PC-3 (cell line): ENCODE results near the gene KIF25. TPM values are rescaled to one million over a fixed set of nuclear protein-coding genes. Genes with fewer than 3 reads are reported as not detected.

Experiments used
- ATAC-seq: fragments of 200-7000 bp; cut with Tn5 transposase; 2 replicates; pipeline ENCODE4 v1.9.1; 2020; ENCODE audit warnings: mild to moderate bottlenecking, moderate library complexity
- BruUV-seq: library from RNA; stranded (reverse); fragments of 400-500 nt; replicated peaks from 2 replicates; lab custom pipeline; 2021; lab: Mats Ljungman, UMichigan
- CTCF ChIA-PET: fragments of 300-600 bp; sonication (Branson Sonifier 250); formaldehyde crosslinking; loops from one replicate; lab custom pipeline; 2022; ENCODE audit warnings: antibody characterized with exemption; lab: Charles Lee
- POLR2A ChIA-PET: fragments of 300-600 bp; sonication (Branson Sonifier 250); formaldehyde crosslinking; loops from one replicate; lab custom pipeline; 2022; ENCODE audit warnings: antibody characterized with exemption; ENCODE audit not compliant: unreplicated experiment; lab: Charles Lee
- DNase-seq: peaks from one replicate; pipeline ENCODE4 v3.0.0-alpha.2; 2015
- H2AFZ ChIP-seq: fragments of 300-600 bp; sonication (generic); 2 replicates; pipeline ENCODE4 v1.6.0; 2016; ENCODE audit warnings: antibody characterized with exemption, low read length
- H3F3A ChIP-seq: fragments of 300-600 bp; sonication (generic); one replicate; pipeline ENCODE4 v1.6.0; 2017; ENCODE audit warnings: antibody characterized with exemption, low read length, control low read depth, mild to moderate bottlenecking; ENCODE audit not compliant: unreplicated experiment
- H3K27ac ChIP-seq: fragments of 300-600 bp; sonication (generic); 2 replicates; pipeline ENCODE4 v1.5.1; 2016; ENCODE audit warnings: mild to moderate bottlenecking, low read length
- H3K27me3 ChIP-seq: fragments of 300-600 bp; sonication (generic); 2 replicates; pipeline ENCODE4 v1.6.1; 2016; ENCODE audit warnings: low read length, mixed read lengths
- H3K36me3 ChIP-seq: fragments of 300-600 bp; sonication (generic); 2 replicates; pipeline ENCODE4 v1.6.1; 2016; ENCODE audit warnings: low read depth, mixed run types, low read length, mixed read lengths
- H3K4me1 ChIP-seq: fragments of 300-600 bp; sonication (generic); 2 replicates; pipeline ENCODE4 v1.5.1; 2016; ENCODE audit warnings: low read length; ENCODE audit not compliant: insufficient read depth
- H3K4me2 ChIP-seq: fragments of 300-600 bp; sonication (generic); 2 replicates; pipeline ENCODE4 v1.6.0; 2016; ENCODE audit warnings: low read length
- H3K4me3 ChIP-seq: fragments of 300-600 bp; sonication (generic); 2 replicates; pipeline ENCODE4 v1.5.1; 2016; ENCODE audit warnings: mild to moderate bottlenecking, low read length, mixed read lengths
- H3K79me2 ChIP-seq: fragments of 300-600 bp; sonication (generic); 2 replicates; pipeline ENCODE4 v1.6.1; 2017; ENCODE audit warnings: low read length, mixed read lengths
- H3K9ac ChIP-seq: fragments of 300-600 bp; sonication (generic); 2 replicates; pipeline ENCODE4 v1.6.0; 2016; ENCODE audit warnings: mild to moderate bottlenecking, low read length
- H3K9me2 ChIP-seq: fragments of 300-600 bp; sonication (generic); replicated peaks from 2 replicates; pipeline ENCODE4 v1.6.1; 2016; ENCODE audit warnings: mixed run types, low read length, mixed read lengths
- H3K9me3 ChIP-seq: fragments of 300-600 bp; sonication (generic); 2 replicates; pipeline ENCODE4 v1.6.1; 2016; ENCODE audit warnings: low read length, mixed read lengths
- H4K20me1 ChIP-seq: fragments of 300-600 bp; sonication (generic); 2 replicates; pipeline ENCODE4 v1.6.1; 2016; ENCODE audit warnings: low read length, mixed read lengths
- CTCF ChIP-seq: fragments of 300-600 bp; sonication (generic); conservative IDR thresholded peaks from 2 replicates; pipeline ENCODE4 v1.5.1; 2017; ENCODE audit warnings: antibody characterized with exemption, low read depth, mild to moderate bottlenecking, low read length
- EZH2 ChIP-seq: fragments of 300-600 bp; sonication (generic); IDR thresholded peaks from one replicate; pipeline ENCODE4 v1.6.1; 2017; ENCODE audit warnings: antibody characterized with exemption, mild to moderate bottlenecking, low read length; ENCODE audit not compliant: unreplicated experiment
- EZH2phosphoT487 ChIP-seq: fragments of 300-600 bp; sonication (generic); IDR thresholded peaks from 2 replicates; pipeline ENCODE4 v1.6.1; 2018; ENCODE audit warnings: mild to moderate bottlenecking, antibody characterized with exemption, low read length, borderline replicate concordance
- intact Hi-C: fragments of 100-400 bp; cut with micrococcal nuclease; formaldehyde crosslinking; loops from 2 replicates; pipeline ENCODE4 v1.9.0; 2023
- total RNA-seq: library from RNA; depleted of rRNA; stranded (reverse); fragments of >200 nt; gene quantifications from 2 replicates; pipeline ENCODE4 v1.2.3, GENCODE V29; 2014

KIF25 gene
- total RNA-seq, 1 experiment from 2014 or later: not detected

GRCh38 chr6:168049706-168050224 lies 52.3 kb downstream of the KIF25 start:
- no peaks in the 10 kb centered on the region for H3K36me3 ChIP-seq
- ChIA-PET CTCF (no interaction called here), POLR2A (no interaction called here)
- no peak overlapping the region for H3K4me2 ChIP-seq
- H3K9ac ChIP-seq: no peak overlapping the region
- no peaks in the 10 kb centered on the region for H3K4me1 ChIP-seq
- no TSS peak for BruUV-seq
- no peaks in the 10 kb centered on the region for H3K79me2 ChIP-seq
- H2AFZ ChIP-seq: no peak overlapping the region
- no peak overlapping the region for H3K4me3 ChIP-seq
- no peaks in the 10 kb centered on the region for H3F3A ChIP-seq
- no peaks in the 10 kb centered on the region for H4K20me1 ChIP-seq
- ATAC-seq (no peak), DNase-seq (no peak)
- no peak overlapping the region for H3K27ac ChIP-seq
- intact Hi-C loops: no loop called here
- no peaks in the 10 kb centered on the region for H3K9me3 ChIP-seq
- H3K9me2 ChIP-seq: no peaks in the 10 kb centered on the region
- no peak for TF ChIP-seq CTCF
- TF ChIP-seq EZH2phosphoT487: no peak
- no peak for TF ChIP-seq EZH2
- H3K27me3 ChIP-seq: no peaks in the 10 kb centered on the region

- Histone ChIP-seq H3K4me1 (no peaks in the 10 kb centered on the region), H3K36me3 (no peaks in the 10 kb centered on the region), H3K4me3 (no peak overlapping the region), H3K27ac (no peak overlapping the region), H2AFZ (no peak overlapping the region), H3F3A (no peaks in the 10 kb centered on the region), H3K9ac (no peak overlapping the region), H3K4me2 (no peak overlapping the region), H3K9me2 (no peaks in the 10 kb centered on the region), H4K20me1 (no peaks in the 10 kb centered on the region), H3K27me3 (no peaks in the 10 kb centered on the region), H3K79me2 (no peaks in the 10 kb centered on the region), H3K9me3 (no peaks in the 10 kb centered on the region)
- ATAC-seq (no peak), DNase-seq (no peak)
- no TSS peak for BruUV-seq
- POLR2A ChIA-PET: no interaction called here
- intact Hi-C loops: no loop called here
- TF ChIP-seq EZH2 (no peak), CTCF (no peak), EZH2phosphoT487 (no peak)
- CTCF ChIA-PET: no interaction called here
These were observed 52.9 kb downstream of the KIF25 start for GRCh38 chr6:168050225-168050880.

GRCh38 chr6:168050881-168051586 lies 53.6 kb downstream of the KIF25 start:
- DNase-seq (no peak), ATAC-seq (no peak)
- Histone ChIP-seq H3K4me3 (no peak overlapping the region), H3K27ac (no peak overlapping the region), H3K79me2 (no peaks in the 10 kb centered on the region), H3K4me2 (no peak overlapping the region), H3K9ac (no peak overlapping the region), H3K27me3 (no peaks in the 10 kb centered on the region), H3K36me3 (no peaks in the 10 kb centered on the region), H3K9me3 (no peaks in the 10 kb centered on the region), H4K20me1 (no peaks in the 10 kb centered on the region), H3K4me1 (no peaks in the 10 kb centered on the region), H2AFZ (no peak overlapping the region), H3K9me2 (no peaks in the 10 kb centered on the region), H3F3A (no peaks in the 10 kb centered on the region)
- no peak for TF ChIP-seq EZH2
- TF ChIP-seq EZH2phosphoT487: no peak
- no peak for TF ChIP-seq CTCF
- ChIA-PET CTCF (no interaction called here), POLR2A (no interaction called here)
- no TSS peak for BruUV-seq
- intact Hi-C loops: no loop called here
